ENCODE results near the gene SHISA8. TPM values are rescaled to one million over a fixed set of nuclear protein-coding genes. Genes with fewer than 3 reads are reported as not detected.

The SHISA8 gene
- total and polyA plus RNA-seq, 2 of the 13 experiments (the other 11 are each of a cell fraction or from before 2014, with no cell fraction given): not detected

- POLR2A ChIA-PET: no interaction called here
Measured at GRCh38 chr22:41922940-41923594, 8.2 kb upstream of the SHISA8 start.

More at GRCh38 chr22:41922940-41923594, 8.2 kb upstream of the SHISA8 start:
- no peak overlapping the region for H3K9ac ChIP-seq (ENCODE audit: insufficient read depth, low read depth, low read length)
- in situ Hi-C loops (cut with HindIII; ENCODE audit: extremely low pct_ligation_motif_present, low pct_unique_long_range_greater_than_20kb) (no loop called here), intact Hi-C loops (cut with micrococcal nuclease; ENCODE audit: unreplicated experiment) (no loop called here)
- H2AFZ ChIP-seq (ENCODE audit: low read length): no peak overlapping the region
- WGBS (ENCODE audit: low lambda C conversion rate): 24% methylated on average over 4 of the region's 4 CpGs
- H3K36me3 ChIP-seq (replicated peaks in 1 of 2; ENCODE audit: control insufficient read depth in 1 of 2, insufficient read depth in 2 of 2, low read length in 2 of 2): no peaks in the 10 kb centered on the region
- H3K9me3 ChIP-seq (ENCODE audit: low read length): no peaks in the 10 kb centered on the region
- peaks cover 59% of the 10 kb centered on the region for H3K4me1 ChIP-seq (ENCODE audit: insufficient read depth, low read length)
- no peak for TF ChIP-seq ZNF230 (CRISPR knock-in tag; IDR thresholded peaks at IDR 0.05)
- no peak for TF ChIP-seq ZNF513 (CRISPR knock-in tag; conservative IDR thresholded peaks at IDR 0.05)
- no peak for TF ChIP-seq NONO (IDR thresholded peaks at IDR 0.05)
- TF ChIP-seq NONO (CRISPR knock-in tag; conservative IDR thresholded peaks at IDR 0.05): no peak
- TF ChIP-seq POLR2A (IDR thresholded peaks at IDR 0.05; ENCODE audit: insufficient read depth in 1 of 2, low read depth in 2 of 2, low read length in 2 of 2): 0 out of 4 replicates have a peak, but pooled peaks of 1 of the 2 experiments have one; percentile 13
- no peak for TF ChIP-seq ZNF280D (CRISPR knock-in tag; IDR thresholded peaks at IDR 0.05)
- no peak for TF ChIP-seq RBM22 (optimal IDR thresholded peaks at IDR 0.05; ENCODE audit: low read length)
- TF ChIP-seq ZNF691 (CRISPR knock-in tag; IDR thresholded peaks at IDR 0.05; ENCODE audit: borderline replicate concordance, low read depth): peak; percentile 87
- TF ChIP-seq PBX2 (CRISPR knock-in tag; IDR thresholded peaks at IDR 0.05): no peak
- no peak for TF ChIP-seq DRAP1 (CRISPR knock-in tag; IDR thresholded peaks at IDR 0.05)
- no peak for TF ChIP-seq ZFP82 (CRISPR knock-in tag; IDR thresholded peaks at IDR 0.05; ENCODE audit: borderline replicate concordance)
- TF ChIP-seq THYN1 (CRISPR knock-in tag; IDR thresholded peaks at IDR 0.05; ENCODE audit: borderline replicate concordance, low read depth): no peak
- ATAC-seq (no peak), FAIRE-seq (no peak), DNase-seq (ENCODE audit: low spot score) (no peak)
- H4K20me1 ChIP-seq (ENCODE audit: insufficient read depth, low read length): no peaks in the 10 kb centered on the region
- no TSS peak for BruUV-seq (replicated peaks)
- CTCF ChIA-PET (ENCODE audit: low intra/inter-chr PET ratio, low total read pairs): no interaction called here
- H3K27me3 ChIP-seq (ENCODE audit: control insufficient read depth in 1 of 2, insufficient read depth in 2 of 2, low read length in 2 of 2): peaks cover 13 to 41% of the 10 kb centered on the region in 2 experiments; a peak in 4 of 5 replicates
- H3K4me2 ChIP-seq (ENCODE audit: low read depth, low read length): no peak overlapping the region
- no peaks in the 10 kb centered on the region for H3K79me2 ChIP-seq (ENCODE audit: insufficient read depth, low read length)
- H3K4me3 ChIP-seq (replicated peaks in 1 of 3; ENCODE audit: insufficient read depth in 1 of 3, low read depth in 2 of 3, low read length in 3 of 3): no peak overlapping the region
- H3K27ac ChIP-seq (ENCODE audit: extremely low read length, insufficient read depth, low read length): no peak overlapping the region

All from HepG2 (cell line).